Natural killer cell treated with Interleukin-12 subunit alpha and Interleukin-12 subunit beta and Interleukin-15 and Interleukin-18, amount 100 ng/mL, for 72 hours (primary cell): Measurements from ENCODE around the gene SLC9C1. TPM values are rescaled to one million over a fixed set of nuclear protein-coding genes. Genes with fewer than 3 reads are reported as not detected.

Experiments used
- ATAC-seq, 2 donors: fragments of 150-1000 bp; cut with Tn5 transposase in 1 of 2; sonication (Bioruptor Pico), chemical (Tn5 transposase) in 1 of 2; 2 replicates each; pipeline ENCODE4 v1.10.0; 2021
- DNase-seq: peaks from one replicate; pipeline ENCODE4 v3.0.0; 2022; ENCODE audit warnings: low spot score
- H3K27ac Mint-ChIP-seq, 2 donors: 1 replicate in 1 of 2; 2 replicates in 1 of 2; pipeline ENCODE4 v1.8.0; 2022; ENCODE audit warnings: mixed read lengths in 2 of 2, mild to moderate bottlenecking in 1 of 2, moderate library complexity in 1 of 2
- H3K27me3 Mint-ChIP-seq, 2 donors: 1 replicate in 1 of 2; 2 replicates in 1 of 2; pipeline ENCODE4 v1.8.0; 2022; ENCODE audit warnings: mixed read lengths in 2 of 2
- H3K36me3 Mint-ChIP-seq: one replicate; pipeline ENCODE4 v1.8.0; 2022; ENCODE audit warnings: mixed read lengths
- H3K4me1 Mint-ChIP-seq, 2 donors: 1 replicate in 1 of 2; 2 replicates in 1 of 2; pipeline ENCODE4 v1.8.0; 2022; ENCODE audit warnings: low read depth in 2 of 2, mixed read lengths in 2 of 2, mild to moderate bottlenecking in 1 of 2
- H3K4me3 Mint-ChIP-seq: one replicate; pipeline ENCODE4 v1.8.0; 2022; ENCODE audit warnings: mixed read lengths
- H3K9me3 Mint-ChIP-seq: 2 replicates; pipeline ENCODE4 v1.8.0; 2022; ENCODE audit warnings: mixed read lengths
- total RNA-seq, 2 donors: library from RNA; stranded (reverse); gene quantifications; one replicate each; pipeline ENCODE4 v1.2.3, GENCODE V29; 2022

Gene SLC9C1
- total RNA-seq = not detected

GRCh38 chr3:112293368-112294321 lies at the start of gene SLC9C1:
Gene SLC9C1, minus strand, starts transcription at chr3:112294216. Its CDS starts 7,425 bp downstream, at chr3:112286791.
- Mint-ChIP-seq H3K36me3 (no peaks in the 10 kb centered on the region), H3K4me3 (peak within 1 kb of the TSS; percentile 49), H3K27me3 (no peaks in the 10 kb centered on the region), H3K9me3 (no peaks in the 10 kb centered on the region), H3K27ac (no peak within 1 kb of the TSS), H3K4me1 (peaks cover 21 to 24% of the 10 kb centered on the region in 2 donors)
- ATAC-seq (peak; percentile 46 to 50), DNase-seq (no peak)

DNA sequence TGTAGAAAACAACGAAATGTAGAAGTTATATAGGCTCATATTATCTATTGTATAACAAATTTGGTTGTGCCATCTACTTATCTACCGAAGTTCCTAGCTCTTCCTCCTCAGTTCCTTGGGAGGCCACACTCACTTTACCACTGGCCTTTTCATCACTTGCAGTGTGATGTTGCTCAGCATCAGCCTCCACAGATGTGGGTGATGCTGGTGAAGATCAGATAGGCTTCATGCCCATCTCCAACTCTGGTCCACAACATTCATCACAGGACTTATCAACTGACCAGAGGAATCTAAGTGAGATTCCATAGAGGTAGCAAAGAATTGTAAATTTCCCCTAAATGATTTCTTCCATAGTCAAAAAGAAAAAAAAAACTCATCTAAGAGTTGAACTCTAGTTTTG lies 47.4 kb upstream of the SLC9C1 start:
- Mint-ChIP-seq H3K9me3 (no peaks in the 10 kb centered on the region), H3K4me1 (no peaks in the 10 kb centered on the region), H3K4me3 (no peak overlapping the region), H3K36me3 (no peaks in the 10 kb centered on the region), H3K27ac (no peak overlapping the region), H3K27me3 (peaks cover 3% of the 10 kb centered on the region in 2 donors)
- ATAC-seq (no peak), DNase-seq (no peak)

- no peaks in the 10 kb centered on the region for H3K9me3 Mint-ChIP-seq
- H3K4me1 Mint-ChIP-seq = no peaks in the 10 kb centered on the region
- no peaks in the 10 kb centered on the region for H3K36me3 Mint-ChIP-seq
- ATAC-seq (no peak), DNase-seq (no peak)
- no peak overlapping the region for H3K27ac Mint-ChIP-seq
- no peak overlapping the region for H3K4me3 Mint-ChIP-seq
- peaks cover 10 to 14% of the 10 kb centered on the region in 2 donors for H3K27me3 Mint-ChIP-seq
Observed at GRCh38 chr3:112339609-112340008, 45.6 kb upstream of the SLC9C1 start.

GRCh38 chr3:112339134-112339533 lies 45.1 kb upstream of the SLC9C1 start:
- H3K9me3 Mint-ChIP-seq = no peaks in the 10 kb centered on the region
- no peak overlapping the region for H3K27ac Mint-ChIP-seq
- no peak overlapping the region for H3K4me3 Mint-ChIP-seq
- no peaks in the 10 kb centered on the region for H3K4me1 Mint-ChIP-seq
- peaks cover 10 to 18% of the 10 kb centered on the region in 2 donors for H3K27me3 Mint-ChIP-seq
- no peaks in the 10 kb centered on the region for H3K36me3 Mint-ChIP-seq
- DNase-seq (no peak), ATAC-seq (no peak)

DNA sequence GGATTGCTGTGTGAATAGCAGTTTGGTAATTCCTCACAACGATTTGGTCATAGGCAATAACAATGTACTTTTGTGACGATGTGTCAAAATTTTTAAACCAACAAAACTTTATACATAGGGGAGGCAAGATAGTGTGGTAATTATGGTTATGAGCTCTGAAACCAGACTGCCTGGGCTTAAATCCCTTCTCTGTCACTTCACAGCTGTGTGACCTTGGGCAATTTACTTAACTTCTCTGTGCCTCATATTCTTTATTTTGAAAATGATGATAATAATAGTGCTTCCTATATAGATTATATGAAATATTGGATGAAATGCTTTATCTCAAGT lies 44.7 kb upstream of the SLC9C1 start:
- no peak overlapping the region for H3K4me3 Mint-ChIP-seq
- H3K27me3 Mint-ChIP-seq = peaks cover 13 to 23% of the 10 kb centered on the region in 2 donors
- peaks cover 0 to 3% of the 10 kb centered on the region in 2 donors for H3K4me1 Mint-ChIP-seq
- ATAC-seq (no peak), DNase-seq (no peak)
- H3K9me3 Mint-ChIP-seq = no peaks in the 10 kb centered on the region
- no peak overlapping the region for H3K27ac Mint-ChIP-seq
- H3K36me3 Mint-ChIP-seq = no peaks in the 10 kb centered on the region

DNA sequence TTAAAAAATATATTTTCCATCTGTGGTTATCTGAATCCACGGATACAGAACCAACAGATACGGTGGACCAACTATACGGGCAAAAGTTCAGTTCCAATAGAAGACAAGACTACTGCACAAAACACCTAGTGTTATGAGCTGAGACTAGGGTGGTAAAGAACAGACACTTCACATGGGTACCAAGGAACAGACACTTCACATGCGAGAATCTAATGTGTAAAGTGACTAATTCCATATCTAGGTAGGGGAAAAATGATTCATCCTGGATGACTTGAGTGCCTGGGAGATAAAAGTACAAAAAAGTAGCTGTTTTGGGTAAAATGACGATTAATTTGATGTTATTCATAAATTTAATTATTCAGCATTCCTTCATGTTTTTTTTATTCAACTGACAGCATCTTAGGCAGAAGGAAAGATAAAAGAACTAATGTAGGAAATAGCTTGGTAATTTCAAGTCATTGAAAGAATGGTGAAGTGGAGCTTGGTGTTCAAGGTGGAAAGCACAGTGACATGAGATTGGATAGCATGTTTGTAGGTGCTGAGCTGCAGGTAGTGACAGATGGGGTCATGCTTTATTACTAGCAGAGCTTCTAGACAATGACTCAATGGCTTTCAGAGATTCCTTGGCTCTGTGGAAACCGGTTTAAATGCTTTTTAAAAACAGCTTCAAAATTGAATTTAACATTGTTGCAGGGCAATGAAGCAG lies 44.2 kb upstream of the SLC9C1 start:
- Mint-ChIP-seq H3K4me3 (no peak overlapping the region), H3K27ac (no peak overlapping the region)

DNA sequence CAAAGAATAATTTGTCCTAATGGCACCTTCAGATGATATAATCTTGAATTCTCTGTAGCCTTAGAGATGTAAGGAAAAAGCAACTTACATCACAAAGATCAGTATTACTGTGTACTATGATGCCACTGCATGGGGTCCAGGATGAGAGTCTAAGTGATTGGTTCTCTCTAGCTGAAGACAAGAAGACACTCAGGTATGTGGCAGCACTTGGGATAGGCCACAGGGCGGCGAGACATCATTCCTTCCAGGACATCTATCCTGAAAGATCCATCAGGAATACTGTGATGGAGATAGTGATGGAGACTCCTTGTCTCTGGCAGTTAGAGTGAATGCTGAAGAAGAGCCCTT lies 41.4 kb upstream of the SLC9C1 start:
- no peak for DNase-seq
- H3K27me3 Mint-ChIP-seq = peaks cover 20 to 37% of the 10 kb centered on the region in 2 donors
- no peak for ATAC-seq
- no peaks in the 10 kb centered on the region for H3K36me3 Mint-ChIP-seq
- no peak overlapping the region for H3K4me3 Mint-ChIP-seq
- peaks cover 0 to 5% of the 10 kb centered on the region in 2 donors for H3K4me1 Mint-ChIP-seq
- H3K9me3 Mint-ChIP-seq = no peaks in the 10 kb centered on the region
- H3K27ac Mint-ChIP-seq = no peak overlapping the region

More for the DNA sequence above, 44.2 kb upstream of the SLC9C1 start:
- H3K36me3 Mint-ChIP-seq = no peaks in the 10 kb centered on the region
- ATAC-seq = no peak
- H3K27me3 Mint-ChIP-seq = peaks cover 15 to 27% of the 10 kb centered on the region in 2 donors
- peaks cover 0 to 5% of the 10 kb centered on the region in 2 donors for H3K4me1 Mint-ChIP-seq
- no peaks in the 10 kb centered on the region for H3K9me3 Mint-ChIP-seq
- DNase-seq = no peak

GRCh38 chr3:112334691-112335433 lies 40.8 kb upstream of the SLC9C1 start:
- H3K9me3 Mint-ChIP-seq = no peaks in the 10 kb centered on the region
- DNase-seq (no peak), ATAC-seq (no peak)
- peaks cover 20 to 42% of the 10 kb centered on the region in 2 donors for H3K27me3 Mint-ChIP-seq
- no peaks in the 10 kb centered on the region for H3K36me3 Mint-ChIP-seq
- peaks cover 0 to 5% of the 10 kb centered on the region in 2 donors for H3K4me1 Mint-ChIP-seq
- H3K4me3 Mint-ChIP-seq = no peak overlapping the region
- H3K27ac Mint-ChIP-seq = no peak overlapping the region

- DNase-seq (no peak), ATAC-seq (peak in 1 of 2 donors; percentile 11)
- Mint-ChIP-seq H3K27ac (peak overlapping the region in 1 of 2 donors; percentile 37), H3K4me3 (peak overlapping the region; percentile 41), H3K9me3 (no peaks in the 10 kb centered on the region), H3K27me3 (peaks cover 20 to 43% of the 10 kb centered on the region in 2 donors), H3K4me1 (peaks cover 0 to 5% of the 10 kb centered on the region in 2 donors), H3K36me3 (no peaks in the 10 kb centered on the region)
Observed at GRCh38 chr3:112333381-112334317, 39.6 kb upstream of the SLC9C1 start.

DNA sequence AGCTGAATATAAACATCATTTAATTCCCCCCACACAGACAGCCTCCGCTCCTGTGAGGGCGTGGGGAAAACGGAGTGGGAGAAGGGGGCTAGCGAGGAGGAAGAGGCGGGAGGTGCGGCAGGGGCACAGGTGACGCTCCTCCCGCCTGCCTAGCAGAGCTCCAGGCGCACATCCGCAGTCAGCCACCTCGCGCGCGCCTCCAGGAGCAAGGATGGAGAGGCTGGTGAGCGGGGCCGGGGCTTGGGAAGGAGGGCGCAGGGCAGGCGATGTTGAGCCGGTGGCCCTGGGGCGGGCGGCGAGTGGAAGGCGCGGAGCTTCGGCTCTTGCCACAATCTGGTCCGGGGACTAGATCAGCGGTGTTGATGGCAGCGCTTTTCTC lies 39.0 kb upstream of the SLC9C1 start, which contains the start of gene CD200:
Gene CD200 (plus strand): TSS at position 155 of the 379 bp plus-strand sequence. CDS start 57 bp downstream, at position 212.
- Mint-ChIP-seq H3K4me3 (peak within 1 kb of the TSS; percentile 54), H3K9me3 (no peaks in the 10 kb centered on the region), H3K27me3 (peaks cover 20 to 43% of the 10 kb centered on the region in 2 donors), H3K36me3 (no peaks in the 10 kb centered on the region), H3K27ac (peak within 1 kb of the TSS in 1 of 2 donors; percentile 37), H3K4me1 (peaks cover 0 to 5% of the 10 kb centered on the region in 2 donors)
- no peak for DNase-seq
- peak; percentile 67 to 70 for ATAC-seq

DNA sequence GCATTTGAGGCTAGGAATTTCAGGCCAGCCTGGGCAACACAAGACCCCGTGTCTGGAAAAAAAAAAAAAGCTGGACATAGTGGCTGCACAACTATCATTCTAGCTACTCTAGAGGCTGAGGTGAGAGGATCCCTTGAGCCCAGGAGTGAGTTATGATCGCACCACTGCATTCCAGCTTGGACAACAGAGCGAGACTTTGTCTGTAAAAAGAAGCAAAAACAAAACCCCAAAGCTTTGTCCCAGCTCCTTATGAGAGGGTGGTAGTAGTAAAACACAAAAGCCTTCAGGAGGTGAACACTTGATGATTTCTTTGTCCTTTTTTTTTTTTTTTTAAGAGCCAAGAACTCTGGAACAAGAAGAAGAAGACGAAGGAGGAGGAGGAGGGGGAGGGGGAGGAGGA lies 37.8 kb upstream of the SLC9C1 start:
- Mint-ChIP-seq H3K4me3 (no peak overlapping the region), H3K9me3 (no peaks in the 10 kb centered on the region), H3K27ac (no peak overlapping the region), H3K27me3 (peaks cover 18 to 46% of the 10 kb centered on the region in 2 donors), H3K36me3 (no peaks in the 10 kb centered on the region), H3K4me1 (peaks cover 0 to 5% of the 10 kb centered on the region in 2 donors)
- ATAC-seq (no peak), DNase-seq (no peak)

GRCh38 chr3:112327371-112327951 lies 33.4 kb upstream of the SLC9C1 start:
- Mint-ChIP-seq H3K36me3 (no peaks in the 10 kb centered on the region), H3K9me3 (no peaks in the 10 kb centered on the region), H3K27me3 (peaks cover 19 to 31% of the 10 kb centered on the region in 2 donors), H3K4me1 (no peaks in the 10 kb centered on the region), H3K27ac (no peak overlapping the region), H3K4me3 (no peak overlapping the region)
- ATAC-seq (peak; percentile 70 to 71), DNase-seq (no peak)
